ENCODE measurements around the gene ITGB5. TPM values are rescaled to one million over a fixed set of nuclear protein-coding genes. Genes with fewer than 3 reads are reported as not detected.

The ITGB5 gene
- polyA plus RNA-seq, 3 donors: 0.68 to 1.2 (median 1.0) TPM

DNA sequence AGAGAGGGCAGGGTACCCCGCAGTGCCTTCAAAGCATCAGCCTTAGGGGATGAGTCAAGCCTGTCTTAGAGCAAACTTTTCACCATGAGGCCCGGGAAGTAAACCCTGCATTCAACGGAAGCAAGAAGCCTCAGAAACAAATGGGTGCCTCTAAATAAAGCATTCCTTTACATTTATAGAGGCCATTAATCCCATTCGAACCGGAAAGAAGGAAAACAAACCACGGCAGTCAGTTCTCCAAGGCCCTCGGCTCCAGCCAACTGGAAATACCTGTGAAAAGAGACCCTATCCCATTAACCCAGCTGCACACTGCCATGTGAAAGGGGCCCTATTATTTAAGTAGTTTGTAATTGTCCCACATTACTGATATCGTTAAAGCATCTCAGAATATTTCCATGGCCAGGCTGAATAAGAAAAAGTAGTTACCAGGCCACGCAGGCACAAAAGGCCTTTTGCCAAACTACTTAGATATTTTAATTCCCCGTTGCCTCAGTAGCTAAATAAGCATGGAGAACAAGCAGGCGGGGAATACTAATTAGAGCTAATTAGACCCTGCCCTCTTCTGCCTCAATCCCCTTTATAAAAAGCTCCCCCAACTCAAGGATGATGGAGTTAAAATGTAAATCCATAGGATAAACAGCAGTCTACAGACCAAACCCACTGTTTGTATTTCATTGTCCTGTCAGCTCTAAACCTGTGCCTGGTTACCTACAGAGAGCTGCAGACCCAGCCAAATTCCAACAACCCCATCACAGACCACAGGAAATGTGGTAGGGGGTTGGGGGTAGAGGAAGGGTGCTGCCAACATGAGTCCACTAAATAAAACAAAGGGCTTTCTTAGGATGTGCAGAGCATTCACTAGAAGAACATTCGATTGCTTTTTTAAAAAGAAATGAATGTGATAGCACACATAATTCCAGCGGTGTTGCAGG is 4.1 kb downstream of the ITGB5 start:
- no peak overlapping the region for H2AFZ ChIP-seq (ENCODE audit: insufficient read depth, low read depth, low read length, poor library complexity, severe bottlenecking)
- intact Hi-C loops (cut with micrococcal nuclease): no loop called here
- H3K4me3 ChIP-seq (replicated peaks in 1 of 3; ENCODE audit: low read depth in 2 of 3, low read length in 3 of 3): no peak overlapping the region
- Mint-ChIP-seq H3K27me3 (ENCODE audit: low read depth in 3 of 3) (peaks cover 34 to 47% (median 46%) of the 10 kb centered on the region in 3 donors), H3K4me3 (peak overlapping the region in 1 of 2 donors; percentile 9), H3K36me3 (peaks cover 0 to 4% of the 10 kb centered on the region in 2 donors), H3K9me3 (peaks cover 0 to 11% (median 5%) of the 10 kb centered on the region in 7 donors), H3K27ac (no peak overlapping the region), H3K4me1 (peaks cover 27% of the 10 kb centered on the region)
- H3K9me3 ChIP-seq (replicated peaks in 1 of 2; ENCODE audit: control insufficient read depth in 1 of 2, insufficient read depth in 1 of 2, low read length in 2 of 2): no peaks in the 10 kb centered on the region
- H3K4me2 ChIP-seq (replicated peaks; ENCODE audit: extremely low read depth, low read length, poor library complexity, severe bottlenecking): no peak overlapping the region
- H3K27me3 ChIP-seq (ENCODE audit: control insufficient read depth in 2 of 2, insufficient read depth in 2 of 2, low read length in 2 of 2): peaks cover 23 to 31% of the 10 kb centered on the region in 2 donors
- H3K4me1 ChIP-seq (ENCODE audit: control insufficient read depth in 1 of 2, insufficient read depth in 2 of 2, low read length in 2 of 2): peaks cover 20 to 30% of the 10 kb centered on the region in 2 donors
- H3K79me2 ChIP-seq (ENCODE audit: insufficient read depth, low read length): no peaks in the 10 kb centered on the region
- H4K20me1 ChIP-seq (ENCODE audit: insufficient read depth, low read length): no peaks in the 10 kb centered on the region
- no peak for DNase-seq
- WGBS (ENCODE audit: insufficient coverage): 96% methylated on average over 4 of the region's 13 CpGs
- no peak for TF ChIP-seq CTCF (IDR thresholded peaks at IDR 0.05)
- H3K36me3 ChIP-seq (replicated peaks in 1 of 2; ENCODE audit: control insufficient read depth in 1 of 2, insufficient read depth in 2 of 2, low read length in 2 of 2): no peaks in the 10 kb centered on the region
- H3K9ac ChIP-seq (ENCODE audit: insufficient read depth, low read length, poor library complexity, severe bottlenecking): no peak overlapping the region
- no peak overlapping the region for H3K27ac ChIP-seq (ENCODE audit: low read depth in 1 of 2, low read length in 2 of 2)

DNA sequence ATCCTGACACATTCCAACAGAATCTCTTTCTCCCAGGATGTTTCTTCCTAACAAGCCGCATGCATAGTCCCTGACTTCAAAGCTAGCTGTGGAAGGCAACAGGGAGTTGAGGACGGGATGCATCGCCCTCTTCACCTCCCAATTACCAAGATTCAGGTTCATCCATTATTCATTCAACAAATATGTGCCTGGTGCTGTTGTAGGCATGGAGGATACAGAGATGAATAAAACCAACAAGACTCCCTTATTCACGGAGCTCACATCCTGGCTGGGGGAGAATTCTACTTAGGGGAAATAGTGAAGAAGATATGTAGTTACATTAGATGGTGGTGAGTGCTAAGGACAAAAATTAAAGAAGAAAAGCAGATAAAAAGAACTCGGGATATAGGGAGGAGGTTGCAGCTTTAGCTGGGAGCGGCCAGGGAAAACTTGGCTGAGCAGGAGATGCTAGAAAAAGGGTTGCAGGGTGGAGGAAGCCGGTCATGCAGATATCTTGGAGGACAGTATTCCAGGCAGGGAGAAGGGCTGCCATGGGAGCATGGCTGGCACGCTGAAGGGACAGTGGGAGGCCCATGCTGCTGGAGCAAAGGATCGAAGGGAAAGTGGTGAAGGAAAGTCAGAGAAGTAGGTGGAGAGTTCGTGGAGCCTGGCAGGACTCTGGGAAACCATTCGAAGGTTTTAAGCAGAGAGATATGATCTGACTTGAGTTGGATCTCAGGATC is 5.0 kb downstream of the ITGB5 start:
- Mint-ChIP-seq H3K36me3 (peaks cover 0 to 4% of the 10 kb centered on the region in 2 donors), H3K4me3 (no peak overlapping the region), H3K4me1 (peaks cover 27% of the 10 kb centered on the region), H3K27ac (no peak overlapping the region), H3K27me3 (ENCODE audit: low read depth in 3 of 3) (peaks cover 28 to 37% (median 36%) of the 10 kb centered on the region in 3 donors), H3K9me3 (peaks cover 0 to 8% (median 5%) of the 10 kb centered on the region in 7 donors)
- WGBS (ENCODE audit: insufficient coverage): 97% methylated on average over 7 of the region's 11 CpGs
- Histone ChIP-seq H2AFZ (ENCODE audit: insufficient read depth, low read depth, low read length, poor library complexity, severe bottlenecking) (no peak overlapping the region), H3K4me2 (replicated peaks; ENCODE audit: extremely low read depth, low read length, poor library complexity, severe bottlenecking) (no peak overlapping the region), H3K27me3 (ENCODE audit: control insufficient read depth in 2 of 2, insufficient read depth in 2 of 2, low read length in 2 of 2) (peaks cover 16 to 24% of the 10 kb centered on the region in 2 donors), H3K36me3 (replicated peaks in 1 of 2; ENCODE audit: control insufficient read depth in 1 of 2, insufficient read depth in 2 of 2, low read length in 2 of 2) (no peaks in the 10 kb centered on the region), H3K79me2 (ENCODE audit: insufficient read depth, low read length) (no peaks in the 10 kb centered on the region), H3K4me1 (ENCODE audit: control insufficient read depth in 1 of 2, insufficient read depth in 2 of 2, low read length in 2 of 2) (peaks cover 25 to 30% of the 10 kb centered on the region in 2 donors), H3K9me3 (replicated peaks in 1 of 2; ENCODE audit: control insufficient read depth in 1 of 2, insufficient read depth in 1 of 2, low read length in 2 of 2) (no peaks in the 10 kb centered on the region), H3K9ac (ENCODE audit: insufficient read depth, low read length, poor library complexity, severe bottlenecking) (no peak overlapping the region), H3K27ac (ENCODE audit: low read depth in 1 of 2, low read length in 2 of 2) (no peak overlapping the region), H3K4me3 (replicated peaks in 1 of 3; ENCODE audit: low read depth in 2 of 3, low read length in 3 of 3) (no peak overlapping the region), H4K20me1 (ENCODE audit: insufficient read depth, low read length) (no peaks in the 10 kb centered on the region)
- no peak for TF ChIP-seq CTCF (IDR thresholded peaks at IDR 0.05)
- intact Hi-C loops (cut with micrococcal nuclease): no loop called here
- no peak for DNase-seq

Data from CD14-positive monocyte (primary cell).